ENCODE results near the gene CTXN3.

- TF ChIP-seq CTCF (optimal IDR thresholded peaks at IDR 0.05 in 1 of 3, IDR thresholded peaks at IDR 0.05 in 1 of 3, conservative IDR thresholded peaks at IDR 0.05 in 1 of 3; ENCODE audit: extremely low read depth in 1 of 3, insufficient read depth in 2 of 3, low read length in 3 of 3) (no peak), EZH2 (IDR thresholded peaks at IDR 0.05; ENCODE audit: low read length) (no peak)
Measured at GRCh38 chr5:127695346-127695745, 46.5 kb downstream of the CTXN3 start.
